Liver (tissue), 9 donors: Measurements from ENCODE around the gene CLDN24. TPM values are rescaled to one million over a fixed set of nuclear protein-coding genes. Genes with fewer than 3 reads are reported as not detected.
"Not testable (repeated sequence)": the region's sequence is repeated elsewhere in the genome, so short reads cannot be mapped to it uniquely, and the experiment has no call there.

ENCODE experiments used
- DNase-seq: peaks from one replicate; pipeline ENCODE4 v3.0.0-alpha.2; 2017; ENCODE audit warnings: low spot score
- H3K27ac ChIP-seq, 2 donors: one replicate each; pipeline ENCODE4 v1.7.0; 2013; ENCODE audit warnings: inconsistent platforms in 2 of 2, low read length in 2 of 2, control low read depth in 1 of 2, low read depth in 1 of 2, mild to moderate bottlenecking in 1 of 2
- H3K27me3 ChIP-seq, 4 donors: one replicate each; pipeline versions ENCODE4 v1.6.1 to v1.7.0; 2013; ENCODE audit warnings: low read length in 3 of 4, inconsistent platforms in 1 of 4, mild to moderate bottlenecking in 1 of 4, moderate library complexity in 1 of 4; ENCODE audit not compliant: control insufficient read depth in 4 of 4, insufficient read depth in 4 of 4
- H3K36me3 ChIP-seq, 4 donors: one replicate each; pipeline versions ENCODE4 v1.6.1 to v1.7.0; 2013; ENCODE audit warnings: low read length in 3 of 4, mild to moderate bottlenecking in 3 of 4, low read depth in 1 of 4, moderate library complexity in 1 of 4; ENCODE audit not compliant: control insufficient read depth in 4 of 4, insufficient read depth in 3 of 4
- H3K4me1 ChIP-seq, 4 donors: one replicate each; pipeline versions ENCODE4 v1.6.1 to v1.7.0; 2013; ENCODE audit warnings: low read length in 3 of 4, mild to moderate bottlenecking in 3 of 4, moderate library complexity in 1 of 4; ENCODE audit not compliant: control insufficient read depth in 4 of 4, insufficient read depth in 4 of 4
- H3K4me3 ChIP-seq, 3 donors: one replicate each; pipeline versions ENCODE4 v1.6.1 to v1.7.0; 2013; ENCODE audit warnings: low read length in 3 of 3, control low read depth in 1 of 3, low read depth in 1 of 3, mild to moderate bottlenecking in 1 of 3
- H3K9ac ChIP-seq, 2 donors: one replicate each; pipeline ENCODE4 v1.7.0; 2013; ENCODE audit warnings: low read length in 2 of 2, mild to moderate bottlenecking in 2 of 2, moderate library complexity in 2 of 2, control low read depth in 1 of 2, low read depth in 1 of 2
- H3K9me3 ChIP-seq, 4 donors: one replicate each; pipeline versions ENCODE4 v1.6.1 to v1.7.0; 2013; ENCODE audit warnings: low read length in 3 of 4; ENCODE audit not compliant: control insufficient read depth in 4 of 4
- CTCF ChIP-seq: fragments of 150-350 bp; IDR thresholded peaks from 2 replicates; pipeline ENCODE4 v1.5.1; 2017; ENCODE audit warnings: improper control_type of control experiment, low read depth, low read length; ENCODE audit not compliant: missing input control
- FOXA1 ChIP-seq: IDR thresholded peaks from 2 replicates; pipeline ENCODE4 v1.6.1; 2016; ENCODE audit warnings: antibody characterized with exemption
- GABPA ChIP-seq, 2 donors: IDR thresholded peaks in 1 of 2; conservative IDR thresholded peaks in 1 of 2; 2 replicates each; pipeline ENCODE4 v1.6.1; 2016; ENCODE audit warnings: antibody characterized with exemption in 2 of 2, mild to moderate bottlenecking in 1 of 2, moderate library complexity in 1 of 2
- HNF4A ChIP-seq, 2 donors: conservative IDR thresholded peaks; 2 replicates each; pipeline ENCODE4 v1.6.1; 2016; ENCODE audit warnings: antibody characterized with exemption in 2 of 2, mild to moderate bottlenecking in 2 of 2
- HNF4G ChIP-seq: IDR thresholded peaks from 2 replicates; pipeline ENCODE4 v1.6.1; 2016; ENCODE audit warnings: antibody characterized with exemption
- JUND ChIP-seq, 2 donors: IDR thresholded peaks; 2 replicates each; pipeline ENCODE4 v1.6.1; 2016; ENCODE audit warnings: antibody characterized with exemption in 2 of 2
- NR2F2 ChIP-seq: IDR thresholded peaks from 2 replicates; pipeline ENCODE4 v1.6.1; 2016; ENCODE audit warnings: antibody characterized with exemption
- RAD21 ChIP-seq, 2 donors: IDR thresholded peaks; 2 replicates each; pipeline ENCODE4 v1.6.1; 2016; ENCODE audit warnings: antibody characterized with exemption in 2 of 2, mild to moderate bottlenecking in 2 of 2
- SP1 ChIP-seq: IDR thresholded peaks from 2 replicates; pipeline ENCODE4 v1.6.1; 2018; ENCODE audit warnings: antibody characterized with exemption, mild to moderate bottlenecking
- TAF1 ChIP-seq: conservative IDR thresholded peaks from 2 replicates; pipeline ENCODE4 v1.6.1; 2016; ENCODE audit warnings: antibody characterized with exemption, mild to moderate bottlenecking
- YY1 ChIP-seq: IDR thresholded peaks from 2 replicates; pipeline ENCODE4 v1.6.1; 2016; ENCODE audit warnings: antibody characterized with exemption, mild to moderate bottlenecking
- ZBTB33 ChIP-seq: IDR thresholded peaks from 2 replicates; pipeline ENCODE4 v1.6.1; 2016; ENCODE audit warnings: antibody characterized with exemption
- WGBS: extraction: QIAGEN DNeasy Blood & Tissue Kit; methylation state at CpG from one replicate; pipeline ENCODE4 v1.1.7; 2013; 5-methylcytosine and 5-hydroxymethylcytosine counted together
- polyA plus RNA-seq, 2 donors: library from polyadenylated mRNA; stranded (reverse) in 1 of 2; unstranded in 1 of 2; fragments of 200-250 nt in 1 of 2; fragments of >200 nt in 1 of 2; fragmentation: Nextera tagmentation in 1 of 2; extraction: Ambion mirVana in 1 of 2; gene quantifications; one replicate each; pipeline versions ENCODE4 v1.2.1 to v1.2.3, GENCODE V29; 2013 to 2015
- total RNA-seq, 2 donors: library from RNA; depleted of rRNA; stranded (reverse); fragments of >200 nt; gene quantifications; one replicate each; pipeline ENCODE4 v1.2.3, GENCODE V29; 2014
- TF ChIP-seq, protein P1 (sequence below): IDR thresholded peaks from 2 replicates; pipeline ENCODE4 v1.6.1; 2016; ENCODE audit warnings: antibody characterized with exemption, mild to moderate bottlenecking
- TF ChIP-seq, protein P2 (sequence below): IDR thresholded peaks from 2 replicates; pipeline ENCODE4 v1.6.1; 2016; ENCODE audit warnings: antibody characterized with exemption
- donor health status: healthy.
- donor health status: healthy.
- donor health status: healthy.
- donor health status: healthy.
- donor health status: healthy.

CLDN24 gene
- total and polyA plus RNA-seq, 4 donors = not detected

GRCh38 chr4:183324619-183325018 is 2.4 kb upstream of the CLDN24 start:
- Histone ChIP-seq H3K4me3 (no peak overlapping the region), H3K4me1 (no peaks in the 10 kb centered on the region), H3K9ac (no peak overlapping the region), H3K27ac (no peak overlapping the region), H3K9me3 (peaks cover 0 to 3% (median 0%) of the 10 kb centered on the region in 4 donors), H3K36me3 (no peaks in the 10 kb centered on the region), H3K27me3 (no peaks in the 10 kb centered on the region)
- WGBS = 94% methylated on average over 7 of the region's 7 CpGs
- DNase-seq = no peak
- TF ChIP-seq HNF4A (conservative IDR thresholded peaks at IDR 0.05) = no peak
- no peak for TF ChIP-seq NR2F2
- TF ChIP-seq ZBTB33 = no peak
- TF ChIP-seq GABPA (IDR thresholded peaks at IDR 0.05 in 1 of 2, conservative IDR thresholded peaks at IDR 0.05 in 1 of 2) = no peak
- no peak for TF ChIP-seq CTCF
- TF ChIP-seq, protein P1, sequence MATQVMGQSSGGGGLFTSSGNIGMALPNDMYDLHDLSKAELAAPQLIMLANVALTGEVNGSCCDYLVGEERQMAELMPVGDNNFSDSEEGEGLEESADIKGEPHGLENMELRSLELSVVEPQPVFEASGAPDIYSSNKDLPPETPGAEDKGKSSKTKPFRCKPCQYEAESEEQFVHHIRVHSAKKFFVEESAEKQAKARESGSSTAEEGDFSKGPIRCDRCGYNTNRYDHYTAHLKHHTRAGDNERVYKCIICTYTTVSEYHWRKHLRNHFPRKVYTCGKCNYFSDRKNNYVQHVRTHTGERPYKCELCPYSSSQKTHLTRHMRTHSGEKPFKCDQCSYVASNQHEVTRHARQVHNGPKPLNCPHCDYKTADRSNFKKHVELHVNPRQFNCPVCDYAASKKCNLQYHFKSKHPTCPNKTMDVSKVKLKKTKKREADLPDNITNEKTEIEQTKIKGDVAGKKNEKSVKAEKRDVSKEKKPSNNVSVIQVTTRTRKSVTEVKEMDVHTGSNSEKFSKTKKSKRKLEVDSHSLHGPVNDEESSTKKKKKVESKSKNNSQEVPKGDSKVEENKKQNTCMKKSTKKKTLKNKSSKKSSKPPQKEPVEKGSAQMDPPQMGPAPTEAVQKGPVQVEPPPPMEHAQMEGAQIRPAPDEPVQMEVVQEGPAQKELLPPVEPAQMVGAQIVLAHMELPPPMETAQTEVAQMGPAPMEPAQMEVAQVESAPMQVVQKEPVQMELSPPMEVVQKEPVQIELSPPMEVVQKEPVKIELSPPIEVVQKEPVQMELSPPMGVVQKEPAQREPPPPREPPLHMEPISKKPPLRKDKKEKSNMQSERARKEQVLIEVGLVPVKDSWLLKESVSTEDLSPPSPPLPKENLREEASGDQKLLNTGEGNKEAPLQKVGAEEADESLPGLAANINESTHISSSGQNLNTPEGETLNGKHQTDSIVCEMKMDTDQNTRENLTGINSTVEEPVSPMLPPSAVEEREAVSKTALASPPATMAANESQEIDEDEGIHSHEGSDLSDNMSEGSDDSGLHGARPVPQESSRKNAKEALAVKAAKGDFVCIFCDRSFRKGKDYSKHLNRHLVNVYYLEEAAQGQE = no peak
- TF ChIP-seq JUND (IDR thresholded peaks at IDR 0.05) = no peak
- TF ChIP-seq, protein P2, sequence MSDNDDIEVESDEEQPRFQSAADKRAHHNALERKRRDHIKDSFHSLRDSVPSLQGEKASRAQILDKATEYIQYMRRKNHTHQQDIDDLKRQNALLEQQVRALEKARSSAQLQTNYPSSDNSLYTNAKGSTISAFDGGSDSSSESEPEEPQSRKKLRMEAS = no peak
- TF ChIP-seq HNF4G = no peak

- not testable (repeated sequence) for H3K4me1 ChIP-seq, H3K4me3 ChIP-seq, H3K36me3 ChIP-seq, H3K27me3 ChIP-seq, DNase-seq, H3K9me3 ChIP-seq, H3K9ac ChIP-seq, H3K27ac ChIP-seq
- WGBS = 91% methylated on average over 11 of the region's 11 CpGs
Measured at GRCh38 chr4:183324056-183324455, 1.8 kb upstream of the CLDN24 start.

DNA sequence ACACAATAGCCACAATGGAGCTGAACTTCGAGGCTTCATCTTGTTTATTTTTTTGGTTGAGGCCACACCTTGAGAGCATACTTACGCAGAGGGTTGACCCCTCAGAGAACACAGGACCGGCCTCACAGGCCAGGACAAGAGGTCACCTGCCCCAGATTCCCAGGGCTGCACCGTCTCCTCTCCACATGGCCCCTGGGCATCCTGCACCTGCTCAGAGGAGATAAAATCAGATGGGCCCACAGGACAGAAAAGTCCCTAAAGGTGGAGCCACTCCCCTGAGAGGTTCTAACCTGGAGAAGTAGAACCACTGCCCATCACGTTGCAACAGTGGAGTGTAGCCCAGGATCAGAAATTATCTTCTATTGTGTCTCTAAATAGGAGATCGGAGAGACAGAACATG is 1.1 kb upstream of the CLDN24 start:
- Histone ChIP-seq H3K4me1 (no peaks in the 10 kb centered on the region), H3K27ac (no peak overlapping the region), H3K4me3 (no peak overlapping the region), H3K27me3 (no peaks in the 10 kb centered on the region), H3K36me3 (peaks cover 0 to 4% (median 0%) of the 10 kb centered on the region in 4 donors), H3K9me3 (no peaks in the 10 kb centered on the region), H3K9ac (no peak overlapping the region)
- no peak for DNase-seq
- 87% methylated on average over 6 of the region's 6 CpGs for WGBS
- TF ChIP-seq HNF4G (no peak), HNF4A (conservative IDR thresholded peaks at IDR 0.05) (no peak), SP1 (no peak), TAF1 (no peak), ZBTB33 (no peak), YY1 (no peak), CTCF (no peak), FOXA1 (no peak), RAD21 (IDR thresholded peaks at IDR 0.05) (no peak)
- TF ChIP-seq, protein P2 = no peak
